Parathyroid adenoma (tissue), 2 donors: ENCODE measurements around the gene AGFG2.
A peak's percentile ranks its signal among the peaks of the same experiment; 100 is the strongest.

Experiments used
- H2AFZ ChIP-seq: fragments of 300-600 bp; sonication (generic); one replicate; pipeline ENCODE4 v1.7.0; 2017; ENCODE audit warnings: antibody characterized with exemption, mild to moderate bottlenecking
- H3K27ac ChIP-seq: fragments of 300-600 bp; sonication (generic); one replicate; pipeline ENCODE4 v1.7.0; 2017
- H3K27me3 ChIP-seq: fragments of 300-600 bp; sonication (generic); one replicate; pipeline ENCODE4 v1.7.0; 2017; ENCODE audit warnings: low read length; ENCODE audit not compliant: control insufficient read depth, insufficient read depth
- H3K36me3 ChIP-seq: fragments of 300-600 bp; sonication (generic); one replicate; pipeline ENCODE4 v1.7.0; 2017; ENCODE audit warnings: low read length; ENCODE audit not compliant: control insufficient read depth, insufficient read depth
- H3K4me1 ChIP-seq: fragments of 300-600 bp; sonication (generic); one replicate; pipeline ENCODE4 v1.7.0; 2017; ENCODE audit warnings: control low read depth
- H3K4me2 ChIP-seq: fragments of 300-600 bp; sonication (generic); one replicate; pipeline ENCODE4 v1.7.0; 2017; ENCODE audit warnings: low read length
- H3K4me3 ChIP-seq: fragments of 300-600 bp; sonication (generic); one replicate; pipeline ENCODE4 v1.7.0; 2017; ENCODE audit warnings: low read depth, low read length
- H3K79me2 ChIP-seq: fragments of 300-600 bp; sonication (generic); one replicate; pipeline ENCODE4 v1.7.0; 2017; ENCODE audit warnings: control low read depth
- H3K9ac ChIP-seq: fragments of 300-600 bp; sonication (generic); one replicate; pipeline ENCODE4 v1.7.0; 2017; ENCODE audit warnings: mild to moderate bottlenecking
- H3K9me3 ChIP-seq: fragments of 300-600 bp; sonication (generic); one replicate; pipeline ENCODE4 v1.7.0; 2017; ENCODE audit warnings: low read length; ENCODE audit not compliant: control insufficient read depth
- CTCF ChIP-seq: fragments of 300-600 bp; sonication (generic); IDR thresholded peaks from one replicate; pipeline ENCODE4 v1.7.0; 2017; ENCODE audit warnings: antibody characterized with exemption, mild to moderate bottlenecking
- donor health status: primary hyperparathyroidism.

The AGFG2 gene

GRCh38 chr7:100578246-100579183 lies 39.5 kb downstream of the AGFG2 start:
- no peak overlapping the region for H3K9ac ChIP-seq
- H3K9me3 ChIP-seq, result no peaks in the 10 kb centered on the region
- H3K27me3 ChIP-seq, result no peaks in the 10 kb centered on the region
- H3K4me3 ChIP-seq, result no peak overlapping the region
- TF ChIP-seq CTCF, result no peak
- no peaks in the 10 kb centered on the region for H3K36me3 ChIP-seq
- H3K4me1 ChIP-seq, result peaks cover 10% of the 10 kb centered on the region
- H3K79me2 ChIP-seq, result peaks cover 3% of the 10 kb centered on the region
- no peak overlapping the region for H3K4me2 ChIP-seq
- no peak overlapping the region for H3K27ac ChIP-seq
- H2AFZ ChIP-seq, result no peak overlapping the region

GRCh38 chr7:100580466-100581283 lies 41.7 kb downstream of the AGFG2 start:
- no peaks in the 10 kb centered on the region for H3K36me3 ChIP-seq

GRCh38 chr7:100582041-100582579 lies 43.1 kb downstream of the AGFG2 start:
- Histone ChIP-seq H3K4me1 (peaks cover 21% of the 10 kb centered on the region), H3K4me2 (peak overlapping the region; percentile 4), H3K36me3 (no peaks in the 10 kb centered on the region), H3K27ac (peak overlapping the region; percentile 33), H3K9ac (no peak overlapping the region), H3K9me3 (no peaks in the 10 kb centered on the region), H3K27me3 (no peaks in the 10 kb centered on the region), H2AFZ (no peak overlapping the region), H3K79me2 (peaks cover 3% of the 10 kb centered on the region), H3K4me3 (no peak overlapping the region)
- no peak for TF ChIP-seq CTCF

More at GRCh38 chr7:100580466-100581283, 41.7 kb downstream of the AGFG2 start:
- H3K27ac ChIP-seq, result no peak overlapping the region
- TF ChIP-seq CTCF, result no peak
- no peak overlapping the region for H3K4me3 ChIP-seq
- H3K27me3 ChIP-seq, result no peaks in the 10 kb centered on the region
- H3K79me2 ChIP-seq, result peaks cover 3% of the 10 kb centered on the region
- H3K4me2 ChIP-seq, result no peak overlapping the region
- peaks cover 21% of the 10 kb centered on the region for H3K4me1 ChIP-seq
- no peak overlapping the region for H2AFZ ChIP-seq
- no peaks in the 10 kb centered on the region for H3K9me3 ChIP-seq
- no peak overlapping the region for H3K9ac ChIP-seq

- H3K27me3 ChIP-seq, result no peaks in the 10 kb centered on the region
- no peak overlapping the region for H2AFZ ChIP-seq
- H3K27ac ChIP-seq, result peak overlapping the region; percentile 33
- no peak overlapping the region for H3K9ac ChIP-seq
- H3K36me3 ChIP-seq, result no peaks in the 10 kb centered on the region
- H3K4me3 ChIP-seq, result no peak overlapping the region
- peaks cover 21% of the 10 kb centered on the region for H3K4me1 ChIP-seq
- no peak for TF ChIP-seq CTCF
- no peaks in the 10 kb centered on the region for H3K9me3 ChIP-seq
- peaks cover 3% of the 10 kb centered on the region for H3K79me2 ChIP-seq
- H3K4me2 ChIP-seq, result peak overlapping the region; percentile 79
Observed at GRCh38 chr7:100582650-100583049, 43.6 kb downstream of the AGFG2 start.
